ENCODE measurements around the gene DNAH14. TPM values are rescaled to one million over a fixed set of nuclear protein-coding genes. Genes with fewer than 3 reads are reported as not detected.

Gene DNAH14
- 37.0 and 37.8 TPM in 2 replicates for total RNA-seq (2013; cell fraction: nucleolus; rRNA removed)
- total RNA-seq (2014; rRNA removed) (2.6 and 5.9 TPM in 2 replicates), total RNA-seq (2014; rRNA removed; fragmentation: Illumina TruSeq; extraction: Trizol) (4.8 and 5.8 TPM in 2 replicates), total RNA-seq (2021) (3.7 and 4.3 TPM in 2 replicates), polyA plus RNA-seq (2011; rRNA removed) (6.4 and 11.6 TPM in 2 replicates), polyA plus RNA-seq (2014; fragmentation: Illumina TruSeq; extraction: Trizol) (4.2 and 7.0 TPM in 2 replicates), polyA plus RNA-seq (2014; fragmentation: Nextera tagmentation; extraction: Ambion mirVana) (1 to 10 TPM; 2.0 to 2.5 TPM), polyA plus RNA-seq (2014; rRNA removed) (3.1 and 5.2 TPM in 2 replicates), polyA plus RNA-seq (2016; fragmentation: Nextera tagmentation; extraction: Ambion mirVana) (1 to 10 TPM; 5.6 to 7.9 TPM), polyA minus RNA-seq (2011; rRNA and poly(A)+ RNA removed) (0.77 and 3.0 TPM in 2 replicates), Bru-seq, nascent RNA (percentile 28 among the genes with signal in this experiment), BruChase-seq, experiment 1, labeled RNA remaining after a 6-hour chase (percentile 36 among the genes with signal in this experiment), BruChase-seq, experiment 2, labeled RNA remaining after a 2-hour chase (percentile 35 among the genes with signal in this experiment)
- polyA plus RNA-seq (2011; ENCODE audit: low read depth): 0.05 TPM
- polyA plus RNA-seq (2011; cell fraction: cytosol; rRNA removed): 1.5 TPM in 2 replicates
- 4.4 and 5.1 TPM in 2 replicates for polyA plus RNA-seq (2011; cell fraction: nucleus; rRNA removed)
- 0.49 and 0.73 TPM in 2 replicates for polyA plus RNA-seq (2012)
- polyA minus RNA-seq (2011; cell fraction: cytosol; rRNA and poly(A)+ RNA removed): 1.7 and 2.9 TPM in 2 replicates
- polyA minus RNA-seq (2011; cell fraction: nucleus; rRNA and poly(A)+ RNA removed): 2.3 and 3.9 TPM in 2 replicates
- long read RNA-seq, experiment 1, partial matches to known transcripts: 0 of 4 reads
- long read RNA-seq, experiment 1, other reads (novel, unspliced or antisense): 1 of 4 reads
- long read RNA-seq, experiment 2, transcript DNAH14-205 (7 exons, 1,103 nt): major isoform, 5 of 15 reads
- long read RNA-seq, experiment 2, partial matches to known transcripts: 1 of 15 reads
- long read RNA-seq, experiment 2, other reads (novel, unspliced or antisense): 9 of 15 reads

DNA sequence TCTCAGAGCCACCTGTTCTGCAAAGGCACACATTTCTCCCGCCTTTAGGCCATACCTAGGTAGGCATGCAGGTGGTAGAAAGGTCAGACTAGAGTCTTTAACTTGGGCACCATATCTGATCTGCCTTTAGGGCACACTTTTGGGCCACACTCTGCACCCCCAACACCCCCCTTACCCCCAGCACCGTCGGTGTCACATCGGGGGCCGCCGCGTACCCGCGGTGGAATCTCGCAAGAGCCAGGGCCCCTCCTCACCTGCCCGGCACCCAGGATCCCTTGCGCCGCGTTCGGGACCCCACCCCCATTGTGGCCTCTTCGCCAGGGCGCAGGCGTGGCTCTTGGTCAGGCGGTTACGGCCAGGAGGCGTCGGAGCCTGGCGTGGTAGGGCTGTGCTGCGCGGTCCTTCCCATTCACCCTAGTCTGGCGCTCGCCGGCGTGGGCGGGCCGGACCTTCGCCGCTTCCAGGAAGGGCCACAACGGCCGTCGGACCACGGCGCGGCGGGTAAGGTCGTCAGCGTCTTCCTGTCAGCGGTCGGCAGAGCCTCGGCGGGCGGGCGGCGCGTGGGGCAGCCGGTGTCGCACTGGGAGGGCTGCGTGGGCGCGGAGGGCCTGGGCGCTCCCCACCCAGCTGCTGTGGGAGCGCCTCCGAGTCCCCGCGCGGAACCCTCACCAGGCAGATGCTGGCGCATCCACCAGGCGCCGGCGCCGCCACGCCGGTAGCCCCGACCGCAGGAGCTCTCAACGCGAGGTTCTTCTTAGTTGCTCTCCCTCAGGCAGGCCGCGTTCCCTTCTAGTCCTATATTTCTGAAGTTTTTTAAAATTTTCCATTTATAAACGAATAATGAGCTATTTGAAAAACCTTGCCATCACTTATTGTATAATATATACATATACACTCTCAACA is at the start of gene DNAH14:
DNAH14 (plus strand) TSS at position 341 of the 903 bp plus-strand sequence. CDS start 23,028 bp downstream, outside the sequence.
- H3K4me1 ChIP-seq (ENCODE audit: control insufficient read depth, insufficient read depth, low read length): no peaks in the 10 kb centered on the region
- no peaks in the 10 kb centered on the region for H4K20me1 ChIP-seq (ENCODE audit: control insufficient read depth, insufficient read depth)
- intact Hi-C loops (cut with micrococcal nuclease; ENCODE audit: unreplicated experiment): no loop called here
- no peak within 1 kb of the TSS for H3K4me3 ChIP-seq
- FAIRE-seq (no peak), DNase-seq (ENCODE audit: low read depth, low spot score) (no peak), ATAC-seq (peak; percentile 95)
- H2AFZ ChIP-seq (ENCODE audit: control insufficient read depth, low read depth, low read length): peak within 1 kb of the TSS; percentile 23; the same call in 1 of the 2 replicates
- ChIA-PET SMC1A (ENCODE audit: uncharacterized antibody, unreplicated experiment) (interaction anchor here (1.0 kb wide), 1 partner anchor 417 kb away, joined by 3 read pairs; no protein-coding TSS in a partner anchor), POLR2A (no interaction called here), CTCF (interaction anchor here (1.9 kb wide), 1 partner anchor 7 kb away, joined by 10 read pairs; no protein-coding TSS in a partner anchor), RAD21 (ENCODE audit: unreplicated experiment) (no interaction called here)
- in situ Hi-C loops (cut with MboI): no loop called here
- H3K36me3 ChIP-seq (ENCODE audit: control insufficient read depth in 2 of 2, insufficient read depth in 2 of 2, low read length in 1 of 2): no peaks in the 10 kb centered on the region
- H3K79me2 ChIP-seq (ENCODE audit: control insufficient read depth, insufficient read depth, low read length): no peaks in the 10 kb centered on the region
- H3K9me3 ChIP-seq (replicated peaks; ENCODE audit: control insufficient read depth, insufficient read depth, low read length): peaks cover 3% of the 10 kb centered on the region; the same call in 1 of the 3 replicates
- H3K9ac ChIP-seq (ENCODE audit: control insufficient read depth, insufficient read depth, low read length): no peak within 1 kb of the TSS
- peak within 1 kb of the TSS; percentile 64 for H3K4me2 ChIP-seq (ENCODE audit: control insufficient read depth, insufficient read depth)
- H3K27ac ChIP-seq (ENCODE audit: control insufficient read depth, insufficient read depth): no peak within 1 kb of the TSS
- WGBS (ENCODE audit: insufficient coverage, insufficient replicate concordance, low lambda C conversion rate, missing lambda C conversion rate): 13% methylated on average over 63 of the region's 75 CpGs
- H3K27me3 ChIP-seq (replicated peaks in 1 of 2; ENCODE audit: control insufficient read depth in 2 of 2, insufficient read depth in 2 of 2, low read length in 1 of 2): no peaks in the 10 kb centered on the region
- BruUV-seq (replicated peaks): no TSS peak
- no peak for TF ChIP-seq EED (IDR thresholded peaks at IDR 0.05; ENCODE audit: low read depth)
- no peak for TF ChIP-seq ZBTB40 (IDR thresholded peaks at IDR 0.05; ENCODE audit: borderline replicate concordance)
- TF ChIP-seq, protein P1, sequence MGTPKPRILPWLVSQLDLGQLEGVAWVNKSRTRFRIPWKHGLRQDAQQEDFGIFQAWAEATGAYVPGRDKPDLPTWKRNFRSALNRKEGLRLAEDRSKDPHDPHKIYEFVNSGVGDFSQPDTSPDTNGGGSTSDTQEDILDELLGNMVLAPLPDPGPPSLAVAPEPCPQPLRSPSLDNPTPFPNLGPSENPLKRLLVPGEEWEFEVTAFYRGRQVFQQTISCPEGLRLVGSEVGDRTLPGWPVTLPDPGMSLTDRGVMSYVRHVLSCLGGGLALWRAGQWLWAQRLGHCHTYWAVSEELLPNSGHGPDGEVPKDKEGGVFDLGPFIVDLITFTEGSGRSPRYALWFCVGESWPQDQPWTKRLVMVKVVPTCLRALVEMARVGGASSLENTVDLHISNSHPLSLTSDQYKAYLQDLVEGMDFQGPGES (IDR thresholded peaks at IDR 0.05): no peak
- no peak for TF ChIP-seq MEF2A (IDR thresholded peaks at IDR 0.05; ENCODE audit: insufficient read depth, low read depth, low read length)
- TF ChIP-seq, protein P2, sequence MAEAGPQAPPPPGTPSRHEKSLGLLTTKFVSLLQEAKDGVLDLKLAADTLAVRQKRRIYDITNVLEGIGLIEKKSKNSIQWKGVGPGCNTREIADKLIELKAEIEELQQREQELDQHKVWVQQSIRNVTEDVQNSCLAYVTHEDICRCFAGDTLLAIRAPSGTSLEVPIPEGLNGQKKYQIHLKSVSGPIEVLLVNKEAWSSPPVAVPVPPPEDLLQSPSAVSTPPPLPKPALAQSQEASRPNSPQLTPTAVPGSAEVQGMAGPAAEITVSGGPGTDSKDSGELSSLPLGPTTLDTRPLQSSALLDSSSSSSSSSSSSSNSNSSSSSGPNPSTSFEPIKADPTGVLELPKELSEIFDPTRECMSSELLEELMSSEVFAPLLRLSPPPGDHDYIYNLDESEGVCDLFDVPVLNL (IDR thresholded peaks at IDR 0.05; ENCODE audit: low read depth, low read length): no peak
- TF ChIP-seq, protein P3, sequence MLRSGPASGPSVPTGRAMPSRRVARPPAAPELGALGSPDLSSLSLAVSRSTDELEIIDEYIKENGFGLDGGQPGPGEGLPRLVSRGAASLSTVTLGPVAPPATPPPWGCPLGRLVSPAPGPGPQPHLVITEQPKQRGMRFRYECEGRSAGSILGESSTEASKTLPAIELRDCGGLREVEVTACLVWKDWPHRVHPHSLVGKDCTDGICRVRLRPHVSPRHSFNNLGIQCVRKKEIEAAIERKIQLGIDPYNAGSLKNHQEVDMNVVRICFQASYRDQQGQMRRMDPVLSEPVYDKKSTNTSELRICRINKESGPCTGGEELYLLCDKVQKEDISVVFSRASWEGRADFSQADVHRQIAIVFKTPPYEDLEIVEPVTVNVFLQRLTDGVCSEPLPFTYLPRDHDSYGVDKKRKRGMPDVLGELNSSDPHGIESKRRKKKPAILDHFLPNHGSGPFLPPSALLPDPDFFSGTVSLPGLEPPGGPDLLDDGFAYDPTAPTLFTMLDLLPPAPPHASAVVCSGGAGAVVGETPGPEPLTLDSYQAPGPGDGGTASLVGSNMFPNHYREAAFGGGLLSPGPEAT (IDR thresholded peaks at IDR 0.05; ENCODE audit: low read depth): no peak
- TF ChIP-seq IKZF2 (IDR thresholded peaks at IDR 0.05): no peak

All from GM12878 (cell line).